ENCODE measurements around the gene LRRC4.
A peak's percentile ranks its signal among the peaks of the same experiment; 100 is the strongest.

The LRRC4 gene

DNA sequence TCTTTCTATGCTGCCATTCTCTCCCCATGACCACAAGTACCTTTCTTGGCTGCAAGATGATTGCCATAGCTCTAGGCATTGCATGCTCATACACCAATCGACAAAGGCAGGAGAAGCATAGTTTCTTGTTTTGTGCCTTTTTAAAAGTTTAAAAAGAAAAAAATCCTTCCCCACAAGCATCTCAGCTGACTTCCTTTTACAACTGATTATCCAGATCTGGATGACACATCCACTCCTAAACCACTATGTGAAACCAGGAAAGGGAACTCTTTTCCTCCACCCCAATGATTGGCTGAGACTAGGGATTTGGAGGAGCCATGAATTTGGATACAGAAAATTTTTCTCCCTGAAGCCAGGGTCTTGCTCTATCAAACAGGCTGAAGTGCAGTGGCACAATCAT lies 14.5 kb upstream of the LRRC4 start:
- H3K4me3 ChIP-seq (ENCODE audit: severe bottlenecking): no peak overlapping the region
- H3K36me3 ChIP-seq (ENCODE audit: low read depth): peaks cover 6% of the 10 kb centered on the region; the same call in 1 of the 2 replicates
- no peak for TF ChIP-seq CTCF (IDR thresholded peaks at IDR 0.05; ENCODE audit: poor library complexity, severe bottlenecking)
- H3K9me3 ChIP-seq (ENCODE audit: severe bottlenecking): no peaks in the 10 kb centered on the region
- peaks cover 9% of the 10 kb centered on the region for H3K4me1 ChIP-seq (ENCODE audit: insufficient read depth, poor library complexity, severe bottlenecking)
- DNase-seq (ENCODE audit: low spot score) (no peak), ATAC-seq (ENCODE audit: low read depth) (no peak)
- H3K27ac ChIP-seq (ENCODE audit: poor library complexity, severe bottlenecking): no peak overlapping the region
- no peaks in the 10 kb centered on the region for H3K27me3 ChIP-seq (ENCODE audit: insufficient read depth, poor library complexity, severe bottlenecking)

DNA sequence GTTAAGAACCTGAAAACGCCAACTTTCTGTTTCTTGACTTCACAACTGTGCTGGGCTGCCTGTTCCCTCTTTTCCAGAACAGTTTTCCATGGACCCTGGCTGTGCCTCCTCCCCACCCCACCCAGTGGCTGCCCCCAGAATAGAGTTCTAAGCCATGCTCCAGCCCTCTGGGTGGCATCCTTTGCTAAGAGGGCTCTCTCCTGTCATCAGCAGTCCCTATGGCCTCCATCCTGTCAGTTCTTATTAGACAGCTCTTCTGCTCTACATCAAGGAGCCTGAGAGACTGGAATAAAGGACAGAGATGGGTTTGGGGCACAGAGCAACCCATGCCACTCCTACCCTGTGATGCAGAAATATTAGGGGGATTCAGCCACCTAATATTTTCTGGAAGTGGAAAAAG lies 13.9 kb upstream of the LRRC4 start:
- TF ChIP-seq CTCF (IDR thresholded peaks at IDR 0.05; ENCODE audit: poor library complexity, severe bottlenecking): no peak
- H3K36me3 ChIP-seq (ENCODE audit: low read depth): peaks cover 6% of the 10 kb centered on the region; the same call in 1 of the 2 replicates
- H3K27ac ChIP-seq (ENCODE audit: poor library complexity, severe bottlenecking): no peak overlapping the region
- H3K4me3 ChIP-seq (ENCODE audit: severe bottlenecking): no peak overlapping the region
- ATAC-seq (ENCODE audit: low read depth): no peak
- no peak for DNase-seq (ENCODE audit: low spot score)
- H3K9me3 ChIP-seq (ENCODE audit: severe bottlenecking): no peaks in the 10 kb centered on the region
- peaks cover 11% of the 10 kb centered on the region for H3K4me1 ChIP-seq (ENCODE audit: insufficient read depth, poor library complexity, severe bottlenecking)
- H3K27me3 ChIP-seq (ENCODE audit: insufficient read depth, poor library complexity, severe bottlenecking): no peaks in the 10 kb centered on the region

GRCh38 chr7:128044064-128044463 lies 12.8 kb upstream of the LRRC4 start:
- TF ChIP-seq CTCF (IDR thresholded peaks at IDR 0.05; ENCODE audit: poor library complexity, severe bottlenecking): no peak
- Histone ChIP-seq H3K9me3 (ENCODE audit: severe bottlenecking) (no peaks in the 10 kb centered on the region), H3K27me3 (ENCODE audit: insufficient read depth, poor library complexity, severe bottlenecking) (no peaks in the 10 kb centered on the region), H3K36me3 (ENCODE audit: low read depth) (peaks cover 6% of the 10 kb centered on the region; the same call in 1 of the 2 replicates), H3K4me3 (ENCODE audit: severe bottlenecking) (no peak overlapping the region), H3K4me1 (ENCODE audit: insufficient read depth, poor library complexity, severe bottlenecking) (peaks cover 11% of the 10 kb centered on the region), H3K27ac (ENCODE audit: poor library complexity, severe bottlenecking) (no peak overlapping the region)
- ATAC-seq (ENCODE audit: low read depth) (no peak), DNase-seq (ENCODE audit: low spot score) (no peak)

- ATAC-seq (ENCODE audit: low read depth) (no peak), DNase-seq (ENCODE audit: low spot score) (no peak)
- no peak overlapping the region for H3K27ac ChIP-seq (ENCODE audit: poor library complexity, severe bottlenecking)
- no peak for TF ChIP-seq CTCF (IDR thresholded peaks at IDR 0.05; ENCODE audit: poor library complexity, severe bottlenecking)
- H3K4me3 ChIP-seq (ENCODE audit: severe bottlenecking): no peak overlapping the region
- peaks cover 11% of the 10 kb centered on the region for H3K4me1 ChIP-seq (ENCODE audit: insufficient read depth, poor library complexity, severe bottlenecking)
- no peaks in the 10 kb centered on the region for H3K27me3 ChIP-seq (ENCODE audit: insufficient read depth, poor library complexity, severe bottlenecking)
- H3K36me3 ChIP-seq (ENCODE audit: low read depth): peaks cover 6% of the 10 kb centered on the region; the same call in 1 of the 2 replicates
- H3K9me3 ChIP-seq (ENCODE audit: severe bottlenecking): no peaks in the 10 kb centered on the region
Measured at GRCh38 chr7:128042012-128042411, 10.8 kb upstream of the LRRC4 start.

DNA sequence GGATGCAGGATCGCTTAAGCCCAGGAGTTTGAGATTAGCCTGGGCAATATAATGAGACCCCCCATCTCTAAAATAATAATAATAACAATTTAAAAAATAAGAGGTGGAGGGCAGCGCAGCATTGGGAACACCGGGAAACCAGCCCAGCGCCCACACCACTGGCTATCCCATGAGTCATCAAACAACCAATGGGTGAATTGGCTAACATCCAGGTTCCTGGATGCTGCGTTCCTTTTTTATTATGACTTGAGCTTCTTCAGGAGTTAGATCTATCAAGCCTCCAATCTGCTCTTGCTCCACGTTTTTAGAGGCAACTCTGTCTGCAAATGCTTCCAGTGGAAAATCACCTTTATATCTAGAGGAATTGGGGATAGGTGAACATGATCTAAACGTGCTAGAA lies 10.0 kb upstream of the LRRC4 start:
- TF ChIP-seq CTCF (IDR thresholded peaks at IDR 0.05; ENCODE audit: poor library complexity, severe bottlenecking): no peak

More for the DNA sequence above, 10.0 kb upstream of the LRRC4 start:
- Histone ChIP-seq H3K27me3 (ENCODE audit: insufficient read depth, poor library complexity, severe bottlenecking) (no peaks in the 10 kb centered on the region), H3K4me3 (ENCODE audit: severe bottlenecking) (no peak overlapping the region), H3K4me1 (ENCODE audit: insufficient read depth, poor library complexity, severe bottlenecking) (peaks cover 11% of the 10 kb centered on the region), H3K27ac (ENCODE audit: poor library complexity, severe bottlenecking) (no peak overlapping the region), H3K9me3 (ENCODE audit: severe bottlenecking) (no peaks in the 10 kb centered on the region), H3K36me3 (ENCODE audit: low read depth) (peaks cover 6% of the 10 kb centered on the region; the same call in 1 of the 2 replicates)
- DNase-seq (ENCODE audit: low spot score) (no peak), ATAC-seq (ENCODE audit: low read depth) (peak; percentile 76)

Measured in RWPE2 (cell line).